Activated naive CD4-positive, alpha-beta T cell (primary cell): ENCODE measurements around the gene CNTFR.
"Not testable (repeated sequence)": the region's sequence is repeated elsewhere in the genome, so short reads cannot be mapped to it uniquely, and the experiment has no call there.

Experiments used
- DNase-seq, 4 experiments: peaks; one replicate each; lab custom pipeline; 2025; lab: John Stamatoyannopoulos, UW

Gene CNTFR, protein sequence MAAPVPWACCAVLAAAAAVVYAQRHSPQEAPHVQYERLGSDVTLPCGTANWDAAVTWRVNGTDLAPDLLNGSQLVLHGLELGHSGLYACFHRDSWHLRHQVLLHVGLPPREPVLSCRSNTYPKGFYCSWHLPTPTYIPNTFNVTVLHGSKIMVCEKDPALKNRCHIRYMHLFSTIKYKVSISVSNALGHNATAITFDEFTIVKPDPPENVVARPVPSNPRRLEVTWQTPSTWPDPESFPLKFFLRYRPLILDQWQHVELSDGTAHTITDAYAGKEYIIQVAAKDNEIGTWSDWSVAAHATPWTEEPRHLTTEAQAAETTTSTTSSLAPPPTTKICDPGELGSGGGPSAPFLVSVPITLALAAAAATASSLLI

DNA sequence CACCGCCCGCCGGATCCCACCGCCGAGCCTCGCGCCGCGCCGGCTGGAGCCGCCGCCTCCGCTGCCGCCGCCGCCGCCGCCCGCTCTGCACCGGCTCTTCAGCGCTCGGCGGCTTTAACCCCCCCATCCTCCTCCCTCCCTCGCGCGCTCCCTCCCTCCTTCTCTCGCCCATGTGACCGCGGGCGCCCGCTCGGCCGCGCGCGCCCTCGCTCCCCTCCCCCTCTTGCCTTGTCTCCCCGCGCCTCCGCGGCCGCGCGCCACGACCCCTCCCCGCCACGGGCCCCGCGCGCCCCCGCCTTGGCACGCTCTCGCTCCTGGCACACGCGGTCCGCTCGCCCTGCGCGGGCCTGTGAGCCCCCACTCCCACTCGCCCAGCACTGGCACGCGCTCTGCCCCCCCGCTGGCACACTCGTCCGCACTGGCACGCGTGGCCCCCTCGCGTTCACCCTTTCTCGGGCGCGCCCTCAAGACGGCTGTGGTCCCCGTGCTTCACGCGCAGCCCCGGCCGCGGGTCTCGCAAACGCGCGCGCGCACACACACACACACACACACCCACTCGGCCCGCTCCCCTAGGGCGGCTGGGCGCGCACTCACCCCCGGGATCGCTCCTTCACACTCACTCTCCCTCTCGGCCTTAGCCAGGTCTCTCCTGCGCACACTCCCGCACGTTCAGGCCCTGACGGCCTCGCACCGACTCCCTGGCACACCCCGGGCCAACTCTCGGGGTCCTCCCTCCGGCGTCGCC, at the start of gene CNTFR:
CNTFR (minus strand) TSS at position 89 of the 745 bp plus-strand sequence. CDS start 20,743 bp downstream, outside the sequence.
- no peak for DNase-seq

DNA sequence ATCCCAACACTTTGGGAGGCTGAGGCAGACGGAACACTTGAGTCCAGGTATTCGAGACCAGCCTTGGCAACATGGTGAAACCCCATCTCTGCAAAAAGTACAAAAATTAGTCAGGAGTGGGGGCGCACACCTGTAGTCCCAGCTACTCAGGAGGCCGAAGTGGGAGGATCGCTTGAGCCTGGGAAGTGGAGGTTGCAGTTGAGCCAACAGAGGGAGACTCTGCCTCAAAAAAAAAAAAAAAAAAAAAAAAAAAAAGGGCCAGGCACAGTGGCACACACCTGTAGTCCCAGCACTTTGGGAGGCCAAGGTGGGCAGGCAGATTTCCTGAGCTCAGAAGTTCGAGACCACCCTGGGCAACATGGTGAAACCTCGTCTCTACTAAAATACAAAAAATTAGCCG, 49.8 kb upstream of the CNTFR start:
- not testable (repeated sequence) for DNase-seq

DNA sequence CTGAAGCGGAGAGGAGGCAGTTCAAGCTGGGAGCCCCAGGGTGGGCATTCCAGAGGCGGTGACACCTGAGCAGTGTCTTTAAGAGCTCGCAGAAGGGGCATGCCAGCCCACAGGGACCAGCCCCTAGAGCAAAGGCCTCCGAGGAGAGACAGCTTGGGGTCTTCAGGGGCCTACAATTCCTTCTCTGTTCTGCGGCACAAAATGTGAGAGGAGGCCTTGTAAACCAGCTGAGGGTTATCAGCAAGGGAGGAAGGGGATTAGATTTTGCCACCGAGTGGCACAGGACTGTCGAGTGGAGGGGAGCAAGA, 48.6 kb upstream of the CNTFR start:
- DNase-seq = no peak

DNA sequence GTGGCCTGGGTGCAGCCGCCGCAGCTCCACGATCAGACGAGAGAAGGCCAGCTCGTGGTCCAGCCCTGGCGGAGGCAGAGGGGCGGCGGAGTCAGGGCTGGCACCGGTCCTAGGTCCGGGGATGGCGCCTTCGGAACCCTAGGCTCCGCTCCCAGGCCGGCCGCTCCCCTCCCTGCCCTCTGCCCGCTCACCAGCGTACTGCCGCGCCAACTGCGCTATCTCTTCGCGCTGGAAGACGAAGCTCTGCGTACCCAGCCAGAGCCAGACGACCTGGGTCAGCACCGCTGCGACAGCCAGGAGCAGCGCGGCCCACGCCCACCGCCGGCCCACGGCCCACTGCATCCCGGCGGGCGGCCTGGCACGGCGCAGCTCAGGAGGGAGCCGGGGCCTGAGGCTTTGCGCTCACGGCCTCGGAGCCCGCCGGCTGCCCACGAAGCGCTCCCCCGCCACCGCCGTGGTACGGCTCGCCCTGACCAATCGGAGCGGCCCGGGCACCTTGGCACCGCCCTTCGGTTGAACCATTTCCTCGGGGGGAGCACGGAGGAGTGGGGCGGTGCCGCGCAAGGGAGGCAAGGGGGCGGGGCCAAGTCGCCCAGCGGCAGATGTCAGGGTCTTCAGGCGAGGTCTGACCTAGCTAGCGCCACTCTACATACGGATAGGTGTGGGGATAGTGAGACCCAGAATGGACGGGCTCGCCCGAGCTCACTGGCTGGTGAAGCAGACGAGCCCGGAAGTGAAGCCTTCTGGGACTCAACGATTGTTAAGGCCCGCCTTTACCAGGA, 48.0 kb upstream of the CNTFR start, which contains the start of gene SIGMAR1:
SIGMAR1 (minus strand) TSS at position 432 of the 782 bp plus-strand sequence; CDS start at position 342, 90 bp downstream.
- DNase-seq = peak; percentile 80 to 91 (median 84)

- DNase-seq = no peak
Observed at GRCh38 chr9:34636791-34637355, 47.3 kb upstream of the CNTFR start.

DNA sequence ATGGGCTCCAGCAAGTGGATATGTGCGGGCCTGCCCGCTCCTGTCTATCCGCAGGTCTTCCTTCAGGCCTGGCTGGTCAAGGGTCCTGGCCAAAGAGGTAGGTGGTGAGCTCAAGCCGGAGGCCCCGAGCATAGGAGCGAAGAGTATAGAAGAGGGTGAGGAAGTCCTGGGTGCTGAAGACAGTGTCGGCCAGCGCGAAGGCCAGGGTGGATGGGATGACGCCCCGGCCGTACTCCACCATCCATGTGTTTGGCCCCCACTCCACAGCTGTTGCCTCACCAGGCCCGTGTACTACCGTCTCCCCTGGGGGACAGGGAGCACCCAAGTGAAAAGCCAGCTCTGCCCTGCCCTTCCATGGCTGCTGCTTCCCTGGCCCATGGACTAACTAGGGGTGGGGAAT, 46.0 kb upstream of the CNTFR start:
- no peak for DNase-seq

- no peak for DNase-seq
Observed at GRCh38 chr9:34634551-34635248, 45.2 kb upstream of the CNTFR start.

- peak in 3 of 4 experiments; percentile 45 to 69 (median 50) for DNase-seq
Observed at GRCh38 chr9:34633851-34634550, 44.5 kb upstream of the CNTFR start.

DNA sequence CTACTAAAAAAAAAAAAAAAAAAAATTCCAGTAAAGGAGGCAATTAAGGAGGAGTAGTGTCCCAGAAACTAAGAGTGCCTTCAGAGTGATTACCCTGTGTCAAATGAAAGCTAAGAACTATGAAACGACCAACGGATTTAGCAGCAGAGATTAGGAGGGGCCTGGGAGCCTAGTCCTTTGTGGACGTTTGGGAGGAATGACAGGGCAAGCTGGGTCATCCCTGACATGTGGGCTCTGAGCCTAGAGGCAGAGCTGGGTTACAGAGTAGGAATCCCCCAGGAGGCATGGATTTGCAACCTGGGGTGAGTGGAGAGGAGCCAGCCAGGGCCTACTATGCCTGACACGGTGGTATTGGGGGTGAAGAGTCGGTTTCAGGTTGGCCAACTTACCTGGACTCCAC, 43.6 kb upstream of the CNTFR start:
- no peak for DNase-seq

DNA sequence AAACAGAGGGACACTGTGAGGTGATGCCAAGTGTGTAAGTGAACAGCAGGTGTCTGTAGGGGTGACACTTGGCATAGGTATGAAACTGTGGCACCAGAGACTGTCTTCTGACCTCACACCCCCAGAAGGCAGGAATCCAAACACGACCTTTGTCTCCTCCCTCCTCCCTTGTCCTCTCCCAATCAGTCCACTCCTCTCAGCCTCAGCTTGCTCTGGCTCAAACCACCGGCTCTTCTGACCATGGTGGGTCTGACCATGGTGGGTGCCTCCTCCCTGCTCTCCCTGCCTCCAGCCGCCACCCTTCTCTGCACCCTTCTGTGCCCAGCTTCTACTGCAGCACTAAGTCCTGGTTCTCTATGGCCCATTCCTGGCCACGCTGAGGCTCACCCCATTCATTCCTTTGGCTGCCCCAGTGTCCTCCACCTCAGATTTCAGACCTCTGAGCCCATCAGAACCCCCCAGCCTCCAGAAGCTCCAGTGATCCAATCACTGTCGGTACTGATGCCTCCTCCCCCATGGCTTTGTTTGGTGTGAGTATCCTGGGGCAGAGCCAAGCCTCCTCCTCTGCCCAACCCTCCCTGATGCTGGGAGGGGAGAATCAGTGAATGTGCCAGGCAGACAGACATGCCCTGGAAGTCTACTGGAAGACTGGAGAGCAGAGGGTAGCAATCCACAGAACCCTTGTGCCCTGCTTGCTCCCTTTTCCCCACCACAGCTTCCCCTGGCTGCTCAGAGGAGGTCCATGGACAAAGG, 41.1 kb upstream of the CNTFR start:
- no peak for DNase-seq

GRCh38 chr9:34629491-34629808, 39.9 kb upstream of the CNTFR start:
- DNase-seq = no peak

- peak in 1 of 4 experiments; percentile 17 for DNase-seq
Observed at GRCh38 chr9:34628656-34629490, 39.3 kb upstream of the CNTFR start, which contains the start of gene ARID3C. ARID3C (minus strand) TSS chr9:34629066; CDS start chr9:34628014, 1,052 bp downstream.

DNA sequence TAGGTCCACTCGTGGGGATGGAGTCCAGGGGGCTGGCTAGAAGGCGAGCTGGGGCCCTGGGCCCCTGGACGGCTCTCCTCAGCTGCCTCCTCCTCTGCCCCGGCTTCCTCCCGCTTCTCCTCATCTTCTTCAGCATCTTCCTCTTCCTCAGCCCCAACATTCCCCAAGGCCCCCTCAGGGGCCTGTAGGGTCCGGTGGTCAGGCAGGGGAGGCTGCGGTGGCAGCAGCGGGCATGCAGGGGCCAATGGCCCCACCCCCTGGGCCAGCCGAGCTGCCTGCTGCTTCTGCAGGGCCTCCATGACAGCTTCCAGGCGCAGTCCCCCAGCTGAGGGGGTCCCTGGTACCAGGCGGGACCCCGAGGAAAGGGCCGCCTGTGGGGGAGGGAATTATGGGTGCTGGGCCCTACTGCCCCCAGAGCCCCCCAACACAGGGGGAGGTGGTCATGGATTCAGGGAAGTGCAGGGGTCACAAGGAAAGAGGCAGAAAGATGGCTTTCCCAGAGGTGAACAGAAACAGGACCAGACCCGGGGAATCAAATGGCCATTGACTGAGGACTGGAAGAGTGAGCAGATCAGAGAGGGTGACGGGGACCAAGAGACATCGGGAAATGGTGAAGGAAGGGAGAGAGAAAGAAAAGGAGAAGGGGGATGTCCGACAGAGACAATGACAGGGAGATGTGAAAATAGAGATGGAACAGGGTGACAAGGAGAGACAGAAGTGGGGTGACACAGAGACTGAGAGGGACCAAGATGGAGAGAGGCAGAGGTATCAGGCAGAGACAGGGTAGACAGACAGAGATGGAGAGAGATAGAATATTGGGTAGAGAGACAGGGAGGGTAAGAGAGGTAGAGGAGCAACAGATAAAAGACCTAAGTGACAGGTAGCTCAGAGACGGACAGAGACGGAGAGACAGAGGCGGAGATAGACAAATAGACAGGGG, 38.5 kb upstream of the CNTFR start:
- no peak for DNase-seq

GRCh38 chr9:34625186-34625486, 35.6 kb upstream of the CNTFR start:
- DNase-seq = no peak

GRCh38 chr9:34624475-34625185, 35.1 kb upstream of the CNTFR start:
- no peak for DNase-seq

DNA sequence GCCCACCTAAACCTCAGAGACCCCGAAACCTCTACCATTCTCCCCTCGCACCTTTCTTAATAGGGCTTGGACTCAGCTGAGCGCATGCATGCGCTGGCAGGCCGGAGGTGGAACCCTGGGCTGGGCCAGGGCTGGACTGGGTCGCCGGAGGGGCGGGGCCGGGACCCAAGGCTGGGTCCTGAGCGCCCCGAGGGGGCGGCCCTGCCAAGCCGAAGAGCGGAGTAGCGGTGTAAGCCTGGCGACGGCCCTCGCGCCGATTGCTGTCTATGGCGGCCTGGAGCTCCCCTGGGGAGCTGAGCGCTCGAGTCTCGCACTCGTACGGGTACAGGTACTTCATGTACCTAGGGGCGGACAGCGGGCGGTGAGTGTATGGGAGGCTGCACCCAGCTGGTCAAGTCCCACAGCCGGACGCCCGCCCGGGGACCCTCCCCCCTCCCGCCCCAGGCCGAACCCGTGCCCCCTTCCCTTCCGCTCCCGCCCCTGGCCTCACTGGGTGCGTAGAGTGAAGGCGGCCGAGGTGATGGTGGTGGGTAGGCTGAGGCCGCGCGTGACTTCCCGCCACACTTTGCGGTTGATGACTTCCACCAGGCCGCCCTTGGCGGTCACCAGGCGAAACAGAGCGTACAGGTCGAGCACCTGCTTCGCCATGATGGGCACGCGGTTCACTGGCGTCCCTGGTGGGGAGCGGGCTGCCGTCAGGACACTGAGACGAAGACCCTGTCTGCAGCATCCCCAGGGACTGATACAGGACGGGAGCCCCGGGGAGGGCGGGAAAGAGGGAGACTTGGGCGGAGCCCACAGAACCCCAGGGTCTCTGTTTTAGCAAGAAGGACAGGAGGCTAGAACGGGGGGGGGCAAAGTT, 34.1 kb upstream of the CNTFR start:
- peak in 1 of 4 experiments; percentile 36 for DNase-seq
